T-helper 2 cell treated with Interferon-gamma antibody and Interleukin-4, amounts not matched to agents 5 μg/mL and 100 μg/mL, for 36 hours (primary cell): ENCODE data around the gene NDUFS2.
"Not testable (repeated sequence)": the region's sequence is repeated elsewhere in the genome, so short reads cannot be mapped to it uniquely, and the experiment has no call there.

Source experiments
- DNase-seq: peaks from one replicate; pipeline ENCODE4 v3.0.0; 2021; ENCODE audit warnings: low spot score
- H3K27ac Mint-ChIP-seq: one replicate; pipeline ENCODE4 v1.8.0; 2021; ENCODE audit warnings: mild to moderate bottlenecking, mixed read lengths
- H3K27me3 Mint-ChIP-seq: one replicate; pipeline ENCODE4 v1.8.0; 2021; ENCODE audit warnings: low read depth, mixed read lengths
- H3K36me3 Mint-ChIP-seq: one replicate; pipeline ENCODE4 v1.8.0; 2021; ENCODE audit warnings: low read depth, mixed read lengths
- H3K4me1 Mint-ChIP-seq: one replicate; pipeline ENCODE4 v1.8.0; 2021; ENCODE audit warnings: low read depth, mixed read lengths
- H3K4me3 Mint-ChIP-seq: one replicate; pipeline ENCODE4 v1.8.0; 2022; ENCODE audit warnings: mild to moderate bottlenecking, moderate library complexity, mixed read lengths
- H3K9me3 Mint-ChIP-seq: one replicate; pipeline ENCODE4 v1.8.0; 2021; ENCODE audit warnings: mixed read lengths

NDUFS2 gene

DNA sequence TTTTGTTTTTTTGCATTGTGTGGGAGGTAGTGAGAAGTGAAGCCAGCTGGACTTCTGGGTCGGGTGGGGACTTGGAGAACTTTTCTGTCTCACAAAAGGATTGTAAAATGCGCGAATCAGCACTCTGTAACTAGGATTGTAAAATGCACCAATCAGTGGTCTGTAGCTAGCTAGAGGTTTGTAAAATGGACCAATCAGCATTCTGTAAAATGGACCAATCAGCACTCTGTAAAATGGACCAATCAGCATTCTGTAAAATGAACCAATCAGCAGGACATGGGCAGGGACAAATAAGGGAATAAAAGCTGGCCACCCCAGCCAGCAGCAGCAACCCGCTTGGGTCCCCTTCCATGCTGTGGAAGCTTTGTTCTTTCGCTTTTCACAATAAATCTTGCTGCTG lies 47.9 kb downstream of the NDUFS2 start:
- not testable (repeated sequence) for H3K27me3 Mint-ChIP-seq

DNA sequence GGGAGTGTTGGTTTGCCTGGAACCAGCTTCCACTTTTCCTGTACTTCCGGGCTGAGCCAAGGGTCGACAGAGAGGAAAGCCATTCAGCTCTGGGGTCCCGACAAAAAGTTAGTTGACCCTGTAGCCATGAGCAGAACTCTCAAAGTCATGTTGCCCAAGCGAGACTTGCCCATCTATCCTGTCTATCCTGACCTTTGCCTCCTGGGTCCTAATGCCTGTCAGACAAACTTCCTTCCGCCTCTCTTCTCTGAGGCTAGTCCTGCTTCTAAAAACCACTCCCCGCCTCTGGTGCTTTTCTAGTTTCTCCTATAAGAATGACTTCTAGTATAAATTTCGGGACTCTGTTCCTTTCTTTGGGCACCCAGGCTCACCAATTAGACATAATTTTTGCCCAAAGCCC lies 48.7 kb downstream of the NDUFS2 start:
- peaks cover 2% of the 10 kb centered on the region for H3K27me3 Mint-ChIP-seq
- no peaks in the 10 kb centered on the region for H3K36me3 Mint-ChIP-seq
- H3K27ac Mint-ChIP-seq = no peak overlapping the region
- no peak for DNase-seq
- H3K4me1 Mint-ChIP-seq = no peaks in the 10 kb centered on the region
- H3K4me3 Mint-ChIP-seq = no peak overlapping the region
- peaks cover 5% of the 10 kb centered on the region for H3K9me3 Mint-ChIP-seq

More for the DNA sequence above, 47.9 kb downstream of the NDUFS2 start:
- not testable (repeated sequence) for DNase-seq, H3K4me3 Mint-ChIP-seq, H3K4me1 Mint-ChIP-seq, H3K27ac Mint-ChIP-seq, H3K9me3 Mint-ChIP-seq, H3K36me3 Mint-ChIP-seq

DNA sequence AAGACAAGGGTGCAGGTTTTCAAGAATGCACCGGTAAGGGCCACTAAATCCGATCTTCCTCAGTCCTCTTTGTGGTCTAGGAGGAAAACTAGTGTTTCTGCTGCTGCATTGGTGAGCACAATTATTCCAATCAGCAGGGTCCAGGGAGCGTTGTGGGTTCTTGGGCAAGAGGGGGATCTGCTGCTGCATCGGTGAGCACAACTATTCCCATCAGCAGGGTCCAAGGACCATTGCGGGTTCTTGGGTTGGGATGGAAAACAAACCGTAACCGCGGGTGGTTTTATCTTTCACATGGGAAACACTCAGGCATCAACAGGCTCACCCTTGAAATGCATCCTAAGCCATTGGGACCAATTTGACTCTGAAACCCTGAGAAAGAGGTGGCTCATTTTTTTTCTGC lies 49.4 kb downstream of the NDUFS2 start:
- Mint-ChIP-seq H3K4me1 (no peaks in the 10 kb centered on the region), H3K36me3 (peaks cover 1% of the 10 kb centered on the region), H3K27me3 (peaks cover 2% of the 10 kb centered on the region), H3K9me3 (peaks cover 12% of the 10 kb centered on the region), H3K27ac (no peak overlapping the region), H3K4me3 (no peak overlapping the region)
- DNase-seq = no peak

DNA sequence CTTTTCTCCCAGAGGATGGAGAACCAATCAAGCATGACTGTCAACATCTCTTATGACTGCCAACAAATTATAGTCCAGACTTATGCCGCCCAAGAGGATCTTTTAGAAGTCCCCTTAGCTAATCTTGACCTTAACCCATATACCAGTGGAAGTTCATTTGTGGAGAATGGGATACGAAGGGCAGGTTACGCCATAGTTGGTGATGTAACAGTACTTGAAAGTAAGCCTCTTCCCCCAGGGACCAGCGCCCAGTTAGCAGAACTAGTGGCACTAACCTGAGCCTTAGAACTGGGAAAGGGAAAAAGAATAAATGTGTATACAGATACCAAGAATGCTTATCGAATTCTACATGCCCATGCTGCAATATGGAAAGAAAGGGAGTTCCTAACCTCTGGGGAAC lies 53.1 kb downstream of the NDUFS2 start:
- H3K27ac Mint-ChIP-seq, DNase-seq, H3K4me3 Mint-ChIP-seq, H3K36me3 Mint-ChIP-seq, H3K4me1 Mint-ChIP-seq: not testable (repeated sequence)
- peaks cover 31% of the 10 kb centered on the region for H3K27me3 Mint-ChIP-seq
- H3K9me3 Mint-ChIP-seq = peaks cover 26% of the 10 kb centered on the region

DNA sequence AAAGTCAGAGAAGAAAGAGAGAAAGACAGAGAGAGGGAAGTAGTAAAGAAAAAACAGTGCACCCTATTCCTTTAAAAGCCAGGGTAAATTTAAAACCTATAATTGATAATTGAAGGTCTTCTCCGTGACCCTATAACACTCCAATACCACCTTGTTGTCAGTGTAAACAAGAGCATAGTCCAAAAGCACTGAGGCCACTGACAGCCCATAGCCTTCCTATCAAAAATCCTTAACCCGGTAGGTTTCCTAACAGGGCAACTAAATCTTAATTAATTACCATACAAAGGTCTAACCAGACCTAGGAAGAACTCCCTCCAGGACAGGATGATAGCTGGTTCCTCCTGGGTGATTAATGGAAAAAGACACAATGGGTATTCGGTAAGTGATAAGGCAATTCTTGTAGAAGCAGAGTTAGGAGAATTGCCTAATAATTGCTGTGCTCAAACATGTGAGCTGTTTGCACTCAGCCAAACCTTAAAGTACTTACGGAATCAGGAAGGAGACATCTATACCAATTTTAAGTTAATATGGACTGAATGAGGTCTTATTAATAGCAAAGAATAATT lies 53.9 kb downstream of the NDUFS2 start:
- H3K27me3 Mint-ChIP-seq = peaks cover 38% of the 10 kb centered on the region
- H3K4me3 Mint-ChIP-seq, H3K27ac Mint-ChIP-seq, H3K36me3 Mint-ChIP-seq, H3K4me1 Mint-ChIP-seq, DNase-seq: not testable (repeated sequence)
- peaks cover 26% of the 10 kb centered on the region for H3K9me3 Mint-ChIP-seq

DNA sequence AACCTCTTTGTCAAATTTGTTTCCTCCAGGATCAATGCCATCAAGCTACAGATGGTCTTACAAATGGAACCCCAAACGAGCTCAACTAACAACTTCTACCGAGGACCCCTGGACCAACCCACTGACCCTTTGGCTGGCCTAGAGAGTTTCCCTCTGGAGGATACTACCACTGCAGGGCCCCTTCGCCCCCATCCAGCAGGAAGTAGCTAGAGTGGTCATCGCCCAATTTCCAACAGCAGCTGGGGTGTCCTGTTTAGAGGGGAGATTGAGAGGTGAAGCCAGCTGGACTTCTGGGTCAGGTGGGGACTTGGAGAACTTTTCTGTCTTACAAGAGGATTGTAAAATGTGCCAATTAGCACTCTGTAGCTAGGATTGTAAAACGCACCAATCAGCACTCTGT lies 54.9 kb downstream of the NDUFS2 start:
- DNase-seq, H3K4me1 Mint-ChIP-seq, H3K27ac Mint-ChIP-seq, H3K4me3 Mint-ChIP-seq, H3K36me3 Mint-ChIP-seq: not testable (repeated sequence)
- Mint-ChIP-seq H3K27me3 (peaks cover 46% of the 10 kb centered on the region), H3K9me3 (peaks cover 26% of the 10 kb centered on the region)

DNA sequence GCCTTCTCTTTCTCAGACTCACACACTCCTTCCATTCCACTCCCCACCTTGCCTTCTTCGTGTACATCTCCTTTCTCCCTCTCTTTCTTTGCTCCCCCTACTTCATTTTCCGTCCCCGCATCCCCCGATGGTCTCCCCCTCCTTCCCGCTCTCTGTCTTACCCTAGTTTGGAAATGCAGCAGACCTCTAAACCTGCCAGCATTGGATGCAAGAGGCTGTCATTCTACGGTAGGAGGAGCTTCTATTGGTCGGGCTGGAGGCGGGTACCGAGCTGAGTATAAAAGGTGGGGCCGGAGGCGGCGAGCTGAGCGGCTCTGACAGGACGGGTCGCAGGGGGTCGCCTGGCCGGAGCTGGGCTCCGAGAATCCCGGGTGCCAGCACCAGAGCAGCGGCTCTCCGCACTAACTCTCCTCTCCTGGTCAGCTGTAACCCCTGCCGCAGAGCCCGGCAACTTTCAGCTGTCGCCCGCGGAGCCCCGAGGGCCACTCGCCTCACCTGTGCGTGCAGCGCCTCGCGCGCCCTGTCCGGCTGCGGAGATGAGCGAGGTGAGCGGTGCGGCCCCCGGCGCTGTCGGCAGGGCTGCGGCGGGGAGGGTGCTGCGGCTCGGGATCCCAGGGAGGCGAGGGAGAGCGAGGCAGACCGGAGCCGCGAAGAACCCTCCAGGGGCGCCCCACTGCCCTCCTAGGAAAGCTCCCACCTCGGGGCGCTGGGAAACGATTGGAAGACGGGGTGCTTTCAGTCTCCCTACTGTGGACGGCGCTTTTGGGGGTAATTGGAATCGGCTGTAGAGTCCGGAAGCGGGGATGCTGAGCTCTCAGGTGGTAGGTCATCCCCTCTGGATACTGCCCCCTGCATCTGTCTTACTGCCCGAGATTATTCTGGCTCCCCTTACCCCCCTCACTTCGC lies 56.5 kb downstream of the NDUFS2 start, which contains the start of gene PCP4L1:
Gene PCP4L1 (plus strand): TSS at position 307 of the 906 bp plus-strand sequence. CDS start 230 bp downstream, at position 537.
- no peak within 1 kb of the TSS for H3K27ac Mint-ChIP-seq
- DNase-seq = peak; percentile 17
- peaks cover 6% of the 10 kb centered on the region for H3K4me1 Mint-ChIP-seq
- H3K36me3 Mint-ChIP-seq = peaks cover 5% of the 10 kb centered on the region
- peaks cover 26% of the 10 kb centered on the region for H3K9me3 Mint-ChIP-seq
- peak within 1 kb of the TSS; percentile 67 for H3K4me3 Mint-ChIP-seq
- peaks cover 49% of the 10 kb centered on the region for H3K27me3 Mint-ChIP-seq

DNA sequence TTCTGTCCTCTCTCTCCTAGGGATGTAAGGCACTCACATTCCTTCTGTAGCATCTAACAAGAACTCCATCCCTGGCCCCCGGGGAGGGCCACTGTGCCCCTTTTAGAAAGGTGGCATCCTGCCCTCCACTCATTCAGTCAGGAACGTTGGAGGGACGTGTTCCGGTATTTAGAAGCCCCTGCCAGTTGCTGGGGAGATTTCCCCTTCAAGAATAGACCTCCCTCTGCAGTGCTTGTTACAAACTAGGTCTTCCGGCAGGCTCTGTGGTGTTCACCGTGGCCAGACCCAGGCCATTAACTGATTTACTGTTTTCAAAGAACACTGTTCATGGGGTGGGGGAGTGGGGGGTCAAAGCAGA lies 57.2 kb downstream of the NDUFS2 start:
- no peak overlapping the region for H3K27ac Mint-ChIP-seq
- H3K36me3 Mint-ChIP-seq = peaks cover 5% of the 10 kb centered on the region
- no peak for DNase-seq
- H3K9me3 Mint-ChIP-seq = peaks cover 26% of the 10 kb centered on the region
- H3K4me3 Mint-ChIP-seq = peak overlapping the region; percentile 67
- peaks cover 6% of the 10 kb centered on the region for H3K4me1 Mint-ChIP-seq
- peaks cover 49% of the 10 kb centered on the region for H3K27me3 Mint-ChIP-seq

DNA sequence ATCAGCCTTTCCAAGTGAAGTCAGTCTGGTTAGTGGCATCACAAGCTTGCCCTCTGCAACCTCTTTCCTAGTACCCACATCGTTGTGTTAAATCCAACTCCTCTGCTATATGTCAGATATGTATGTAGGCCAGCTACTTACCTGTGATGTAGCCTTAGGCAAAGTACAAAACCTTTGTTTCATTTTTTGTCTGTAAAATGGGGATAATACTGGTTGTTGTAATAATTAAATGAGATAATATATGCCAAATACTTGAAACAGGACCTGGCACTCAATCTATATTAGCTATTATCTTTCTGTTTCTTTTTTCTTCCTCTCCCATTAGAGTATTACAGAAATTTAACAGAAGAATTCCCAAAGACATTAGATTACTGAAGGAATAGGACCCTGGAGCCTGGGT lies 57.6 kb downstream of the NDUFS2 start:
- Mint-ChIP-seq H3K9me3 (peaks cover 26% of the 10 kb centered on the region), H3K4me1 (peaks cover 6% of the 10 kb centered on the region), H3K36me3 (peaks cover 5% of the 10 kb centered on the region), H3K4me3 (no peak overlapping the region), H3K27ac (no peak overlapping the region), H3K27me3 (peaks cover 49% of the 10 kb centered on the region)
- no peak for DNase-seq

DNA sequence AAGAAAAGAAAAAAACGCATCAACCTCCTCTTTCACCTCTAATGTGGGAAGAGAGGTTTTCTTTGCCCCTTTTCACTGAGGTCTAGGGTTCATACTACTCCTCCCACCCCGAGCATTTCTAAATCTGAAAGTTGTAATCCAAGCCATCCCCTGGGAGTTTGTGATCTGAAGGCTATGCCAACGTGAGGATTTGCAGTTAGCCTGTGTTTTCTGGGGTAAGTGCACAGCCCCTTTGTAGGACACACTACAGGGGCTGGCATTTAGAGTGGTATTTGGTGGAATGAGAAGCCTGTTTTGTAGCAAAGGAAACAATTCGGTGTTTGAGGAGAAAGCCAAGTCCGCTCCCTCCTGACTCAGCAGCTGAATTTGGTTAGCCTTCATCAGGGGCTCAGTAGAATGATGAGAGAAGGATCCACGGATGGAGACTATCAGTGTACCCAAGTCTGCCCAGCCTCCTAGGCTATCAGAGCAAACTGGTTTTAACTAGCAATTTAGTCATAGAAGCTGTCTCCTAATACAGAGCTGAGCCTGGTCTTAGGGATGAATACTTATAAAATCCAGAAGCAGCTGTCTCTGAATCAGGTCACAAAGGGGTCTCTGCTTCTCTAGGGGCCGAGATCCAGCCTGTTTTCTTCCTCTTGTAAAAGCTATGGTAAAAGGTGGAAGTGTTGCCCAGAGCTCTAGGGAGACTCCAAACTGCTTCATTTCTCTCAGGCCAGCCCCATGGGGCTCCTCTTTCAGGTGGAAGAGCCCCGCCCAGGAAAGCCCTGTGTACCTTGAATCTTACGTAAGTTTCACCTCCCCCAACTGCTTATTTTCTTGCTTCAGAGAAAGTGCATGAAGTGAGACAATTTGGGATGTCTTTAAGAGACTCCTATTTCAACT lies 58.5 kb downstream of the NDUFS2 start:
- peaks cover 23% of the 10 kb centered on the region for H3K9me3 Mint-ChIP-seq
- H3K4me3 Mint-ChIP-seq = no peak overlapping the region
- H3K4me1 Mint-ChIP-seq = peaks cover 6% of the 10 kb centered on the region
- H3K27ac Mint-ChIP-seq = no peak overlapping the region
- peaks cover 49% of the 10 kb centered on the region for H3K27me3 Mint-ChIP-seq
- no peak for DNase-seq
- peaks cover 5% of the 10 kb centered on the region for H3K36me3 Mint-ChIP-seq

DNA sequence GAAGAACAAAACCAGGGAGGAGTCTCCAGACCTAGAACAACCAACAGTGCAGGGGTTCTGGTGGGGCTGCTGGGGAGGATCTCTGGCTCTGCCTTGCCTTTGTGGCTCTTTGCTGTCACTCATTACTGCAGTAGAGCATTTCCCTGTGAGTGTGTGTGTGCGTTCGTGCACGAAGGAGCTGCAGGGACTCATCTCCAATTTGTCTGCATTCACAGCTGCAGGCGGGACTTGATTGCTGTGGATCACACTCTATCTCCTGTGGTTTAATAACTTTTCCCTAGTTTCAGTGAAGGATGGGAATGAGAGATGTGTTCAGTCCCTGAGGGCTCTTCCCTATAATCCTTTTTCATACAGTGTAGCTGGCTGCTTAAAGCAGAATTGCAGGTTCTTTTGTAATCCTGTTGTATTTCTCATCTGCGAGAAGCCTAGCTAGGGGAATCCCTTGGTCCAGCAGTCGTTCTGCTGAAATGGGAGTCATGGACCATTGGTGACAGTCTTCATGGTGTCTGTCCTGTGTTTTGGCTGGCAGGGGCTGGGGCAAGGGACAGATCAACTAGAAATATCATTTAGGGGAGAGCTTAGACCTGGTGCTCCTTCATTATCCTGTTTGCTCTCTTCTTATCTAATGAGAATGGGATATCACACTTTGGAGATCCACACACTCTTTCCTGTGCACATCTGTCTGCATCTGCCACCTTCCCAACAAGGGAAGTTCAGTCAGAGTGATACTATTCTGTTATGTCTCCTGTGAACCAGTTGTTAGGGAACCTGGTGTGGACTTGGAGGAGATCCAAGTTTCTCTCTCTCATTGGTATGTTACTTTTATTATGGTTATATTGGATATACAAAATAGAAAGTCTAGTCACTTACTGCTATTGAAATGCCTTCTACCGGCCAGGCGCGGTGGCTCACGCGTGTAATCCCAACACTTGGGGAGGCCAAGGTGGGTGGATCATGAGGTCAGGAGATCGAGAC lies 59.4 kb downstream of the NDUFS2 start:
- peaks cover 4% of the 10 kb centered on the region for H3K36me3 Mint-ChIP-seq
- no peak overlapping the region for H3K27ac Mint-ChIP-seq
- DNase-seq = no peak
- H3K4me3 Mint-ChIP-seq = no peak overlapping the region
- peaks cover 14% of the 10 kb centered on the region for H3K9me3 Mint-ChIP-seq
- peaks cover 6% of the 10 kb centered on the region for H3K4me1 Mint-ChIP-seq
- H3K27me3 Mint-ChIP-seq = peaks cover 49% of the 10 kb centered on the region
